NCI-H1417 (cell line): ENCODE results near the gene TAF1.
"Not testable (repeated sequence)": the region's sequence is repeated elsewhere in the genome, so short reads cannot be mapped to it uniquely, and the experiment has no call there.

ENCODE experiments used
- DNase-seq, 3 experiments: peaks; one replicate each; lab custom pipeline; 2025; lab: John Stamatoyannopoulos, UW

The TAF1 gene

DNA sequence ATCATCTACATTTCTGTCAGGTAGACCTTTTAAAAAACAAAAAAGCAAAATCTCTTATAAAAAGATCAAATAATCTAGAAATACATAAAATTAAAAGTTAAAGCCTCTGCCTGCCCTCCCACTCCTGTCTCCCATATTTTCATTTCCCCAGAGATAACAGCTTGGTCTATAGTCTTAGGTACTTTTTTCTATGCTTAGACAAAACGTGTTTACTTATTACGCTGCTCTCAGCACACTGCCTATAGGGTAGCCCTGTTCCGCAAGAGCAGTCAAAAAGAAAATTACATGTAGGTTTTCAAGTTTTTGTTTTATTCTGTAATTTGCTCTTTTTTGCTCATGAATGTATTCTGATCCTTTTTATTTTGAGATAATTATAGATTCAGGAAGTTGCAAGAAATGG is 73.3 kb downstream of the TAF1 start:
- no peak for DNase-seq

DNA sequence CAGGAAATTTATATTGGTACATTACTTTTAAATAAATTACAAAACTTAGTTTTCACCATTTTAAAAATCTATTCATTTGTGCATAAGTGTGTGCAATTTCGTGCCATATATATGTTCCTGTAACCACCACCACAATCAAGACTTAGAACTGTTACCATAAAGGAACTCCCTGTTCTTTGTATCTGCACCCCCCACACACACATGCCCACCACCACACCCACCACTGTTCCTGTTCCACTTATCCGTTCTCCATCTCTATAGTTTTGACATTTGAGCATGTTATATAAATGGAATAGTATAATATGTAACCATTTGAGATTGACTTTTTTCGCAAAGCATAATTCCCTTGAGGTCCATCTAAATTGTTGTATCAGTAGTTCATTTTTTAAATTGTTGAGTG is 73.7 kb downstream of the TAF1 start:
- DNase-seq = no peak

DNA sequence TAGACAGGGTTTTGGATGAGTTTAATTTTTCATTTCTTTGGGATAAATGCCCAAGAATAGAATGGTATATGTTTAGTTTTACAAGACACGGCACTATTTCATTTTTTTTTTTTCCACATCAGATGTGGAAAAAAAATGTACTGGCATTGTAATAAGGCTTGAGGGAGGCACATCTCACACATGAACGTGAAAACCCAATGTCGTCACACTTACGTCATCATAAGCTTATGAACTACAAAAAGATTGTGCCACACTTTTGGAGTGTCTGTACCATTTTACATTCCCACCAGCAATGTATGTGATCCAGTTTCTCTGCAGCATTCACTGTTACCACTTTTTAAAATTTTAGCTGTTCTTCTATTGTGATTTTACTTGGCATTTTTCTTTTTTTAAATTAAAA is 74.2 kb downstream of the TAF1 start:
- DNase-seq = no peak

DNA sequence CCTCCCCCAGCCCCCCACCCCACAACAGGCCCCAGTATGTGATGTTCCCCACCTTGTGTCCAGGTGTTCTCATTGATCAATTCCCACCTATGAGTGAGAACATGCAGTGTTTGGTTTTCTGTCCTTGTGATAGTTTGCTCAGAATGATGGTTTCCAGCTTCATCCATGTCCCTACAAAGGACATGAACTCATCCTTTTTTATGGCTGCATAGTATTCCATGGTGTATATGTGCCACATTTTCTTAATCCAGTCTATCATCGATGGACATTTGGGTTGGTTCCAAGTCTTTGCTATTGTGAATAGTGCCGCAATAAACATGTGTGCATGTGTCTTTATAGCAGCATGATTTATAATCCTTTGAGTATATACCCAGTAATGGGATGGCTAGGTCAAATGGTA is 75.7 kb downstream of the TAF1 start:
- not testable (repeated sequence) for DNase-seq

DNA sequence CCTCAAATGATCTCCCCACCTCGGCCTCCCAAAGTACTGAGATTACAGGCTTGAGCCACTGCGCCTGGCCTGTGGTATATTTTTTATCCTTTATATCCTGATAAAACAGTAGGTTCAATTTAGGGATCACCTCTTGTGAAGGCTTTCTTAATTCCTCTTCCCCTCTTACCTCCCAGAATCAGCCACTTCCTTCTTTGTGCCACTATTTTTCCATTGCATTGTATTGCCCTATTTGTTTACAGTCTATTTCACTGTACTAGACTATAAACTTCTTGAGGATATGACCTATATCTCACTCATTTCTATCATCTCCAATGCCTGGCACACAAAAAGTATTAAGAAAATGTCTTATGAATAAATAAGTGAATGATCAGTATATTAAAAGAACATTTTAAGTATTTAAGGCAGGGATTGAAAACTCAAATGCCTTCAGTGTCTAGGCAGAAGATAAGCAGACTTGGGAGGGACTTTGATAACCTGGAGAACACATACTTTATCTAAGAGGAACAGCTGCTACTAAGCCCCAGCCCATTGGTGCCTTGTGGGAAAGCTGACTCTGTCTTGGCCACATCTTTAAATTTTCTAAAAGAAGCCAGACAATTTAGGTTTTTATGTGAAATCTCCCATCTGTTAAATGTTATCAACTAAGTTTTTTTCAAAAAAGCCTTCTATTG is 84.4 kb downstream of the TAF1 start:
- no peak for DNase-seq

DNA sequence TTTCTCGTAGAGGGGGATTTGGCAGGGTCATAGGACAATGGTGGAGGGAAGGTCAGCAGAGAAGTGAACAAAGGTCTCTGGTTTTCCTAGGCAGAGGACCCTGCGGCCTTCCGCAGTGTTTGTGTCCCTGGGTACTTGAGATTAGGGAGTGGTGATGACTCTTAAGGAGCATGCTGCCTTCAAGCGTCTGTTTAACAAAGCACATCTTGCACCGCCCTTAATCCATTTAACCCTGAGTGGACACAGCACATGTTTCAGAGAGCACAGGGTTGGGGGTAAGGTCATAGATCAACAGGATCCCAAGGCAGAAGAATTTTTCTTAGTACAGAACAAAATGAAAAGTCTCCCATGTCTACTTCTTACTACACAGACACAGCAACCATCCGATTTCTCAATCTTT is 85.4 kb downstream of the TAF1 start:
- not testable (repeated sequence) for DNase-seq

DNA sequence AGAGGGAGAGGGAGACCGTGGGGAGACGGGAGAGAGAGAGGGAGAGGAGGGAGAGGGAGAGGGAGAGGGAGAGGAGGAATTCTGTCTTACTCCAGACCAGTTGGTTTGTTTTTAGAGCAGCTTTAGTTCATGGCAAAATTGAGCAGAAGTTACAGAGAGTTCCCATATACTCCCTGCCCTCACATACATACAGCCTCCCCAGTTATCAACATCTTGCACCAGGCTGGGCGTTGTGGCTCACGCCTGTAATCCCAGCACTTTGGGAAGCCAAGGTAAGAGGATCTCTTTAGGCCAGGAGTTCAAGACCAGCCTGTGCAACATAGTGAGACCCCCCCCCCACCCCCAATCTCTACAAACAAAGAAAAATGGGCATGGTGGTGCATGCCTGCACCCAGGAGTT is 86.9 kb downstream of the TAF1 start:
- no peak for DNase-seq

DNA sequence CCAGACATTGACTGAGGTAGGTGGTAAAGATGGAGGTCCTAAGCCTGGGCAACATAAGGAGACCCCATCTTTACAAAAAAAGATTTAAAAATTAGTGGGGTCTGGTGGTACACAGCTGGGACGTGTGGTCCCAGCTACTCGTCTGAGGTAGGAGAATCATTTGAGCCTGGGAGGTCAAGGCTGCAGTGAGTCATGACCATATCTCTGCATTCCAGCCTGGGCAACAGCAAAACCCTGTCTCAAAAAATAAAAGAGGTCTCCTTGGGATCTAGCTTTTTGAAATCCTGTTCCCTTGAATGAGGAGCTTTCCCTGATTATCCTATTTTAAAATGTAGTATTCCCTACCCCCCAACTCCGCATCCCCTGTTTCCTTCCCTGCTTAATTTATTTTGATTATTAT is 88.1 kb downstream of the TAF1 start:
- no peak for DNase-seq

DNA sequence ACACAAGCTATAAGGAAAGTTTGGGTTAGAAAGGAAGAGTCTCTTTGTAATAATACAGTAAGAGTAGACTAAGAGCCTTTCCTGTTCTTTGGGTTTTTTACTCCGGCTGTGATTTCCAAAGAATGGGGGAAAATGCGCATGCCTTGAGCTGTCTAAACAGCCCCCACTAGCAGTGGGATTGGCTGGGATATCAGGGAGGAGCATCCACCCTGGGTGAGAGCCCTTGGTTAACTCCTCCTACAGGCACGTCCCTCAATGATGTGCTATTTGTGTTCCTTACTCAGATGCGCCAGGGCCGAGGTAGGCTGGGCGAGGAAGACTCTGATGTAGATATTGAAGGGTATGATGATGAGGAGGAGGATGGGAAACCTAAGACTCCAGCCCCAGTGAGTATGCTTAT is 92.7 kb downstream of the TAF1 start:
- no peak for DNase-seq

DNA sequence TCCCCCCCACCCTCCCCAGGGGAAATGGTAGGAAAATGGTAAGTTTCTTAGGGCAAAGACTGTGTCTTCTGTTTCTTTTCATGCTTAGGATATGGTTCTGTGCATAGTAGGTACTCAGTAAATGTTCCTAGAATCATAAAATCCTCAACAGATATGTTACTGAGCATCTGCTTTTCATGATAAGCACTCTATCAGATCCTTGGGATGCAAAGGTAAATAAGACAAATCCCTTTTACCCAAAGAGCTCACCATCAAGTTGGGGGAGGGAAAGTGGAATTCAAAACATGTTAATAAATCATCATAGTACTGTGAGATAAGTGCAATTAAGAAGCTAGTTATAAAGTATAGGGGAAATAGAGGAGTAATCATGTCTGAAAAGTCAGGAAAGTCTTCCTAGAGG is 98.8 kb downstream of the TAF1 start:
- no peak for DNase-seq

DNA sequence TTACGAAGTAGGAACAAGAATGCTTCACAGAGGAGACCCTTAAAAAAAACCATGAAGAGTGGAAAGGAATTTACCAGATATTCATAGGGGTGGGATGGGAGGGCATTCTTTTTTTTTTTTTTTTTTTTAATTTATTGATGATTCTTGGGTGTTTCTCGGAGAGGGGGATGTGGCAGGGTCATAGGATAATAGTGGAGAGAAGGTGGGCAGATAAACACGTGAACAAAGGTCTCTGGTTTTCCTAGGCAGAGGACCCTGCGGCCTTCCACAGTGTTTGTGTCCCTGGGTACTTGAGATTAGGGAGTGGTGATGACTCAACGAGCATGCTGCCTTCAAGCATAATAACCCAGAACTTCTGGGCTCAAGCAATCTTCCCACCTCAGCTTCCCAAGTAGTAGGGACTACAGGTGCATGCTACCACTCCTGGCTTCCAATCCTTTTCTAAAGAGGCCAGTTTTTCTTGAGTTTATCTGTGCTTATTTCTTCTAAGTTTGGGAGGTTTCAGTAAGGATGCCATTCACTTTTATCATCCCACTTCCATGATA is 100.9 kb downstream of the TAF1 start:
- no peak for DNase-seq

DNA sequence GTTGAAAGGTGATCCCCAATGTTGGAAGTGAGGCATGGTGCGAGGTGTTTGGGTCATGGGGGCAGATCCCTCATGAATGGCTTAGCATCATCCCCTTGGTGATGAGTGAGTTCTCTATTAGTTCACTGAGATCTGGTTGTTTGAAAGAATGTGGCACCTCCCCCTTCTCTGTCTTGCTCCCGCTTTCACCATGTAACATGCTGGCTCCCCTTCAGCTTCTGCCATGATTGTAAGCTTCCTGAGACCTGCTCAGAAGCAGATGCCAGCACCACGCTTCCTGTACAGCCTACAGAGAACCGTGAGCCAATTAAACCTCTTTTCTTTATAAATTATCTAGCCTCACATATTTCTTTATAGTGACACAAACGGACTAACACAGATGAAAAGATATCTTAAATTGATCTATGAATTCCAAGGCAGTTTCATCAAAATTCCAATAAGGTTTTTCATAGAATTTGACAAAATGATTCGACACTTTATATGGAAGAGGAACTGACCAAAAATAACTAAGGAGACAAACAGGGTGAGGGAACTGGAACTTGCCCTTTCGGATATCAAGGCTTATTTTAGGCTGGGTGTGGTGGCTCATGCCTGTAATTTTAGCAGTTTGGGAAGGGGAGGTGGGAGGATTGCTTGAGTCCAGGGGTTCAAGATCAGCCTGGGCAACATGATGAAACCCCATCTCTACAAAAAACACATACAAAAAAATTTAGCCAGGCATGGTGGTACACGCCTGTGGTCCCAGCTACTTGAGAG is 109.8 kb downstream of the TAF1 start:
- no peak for DNase-seq

DNA sequence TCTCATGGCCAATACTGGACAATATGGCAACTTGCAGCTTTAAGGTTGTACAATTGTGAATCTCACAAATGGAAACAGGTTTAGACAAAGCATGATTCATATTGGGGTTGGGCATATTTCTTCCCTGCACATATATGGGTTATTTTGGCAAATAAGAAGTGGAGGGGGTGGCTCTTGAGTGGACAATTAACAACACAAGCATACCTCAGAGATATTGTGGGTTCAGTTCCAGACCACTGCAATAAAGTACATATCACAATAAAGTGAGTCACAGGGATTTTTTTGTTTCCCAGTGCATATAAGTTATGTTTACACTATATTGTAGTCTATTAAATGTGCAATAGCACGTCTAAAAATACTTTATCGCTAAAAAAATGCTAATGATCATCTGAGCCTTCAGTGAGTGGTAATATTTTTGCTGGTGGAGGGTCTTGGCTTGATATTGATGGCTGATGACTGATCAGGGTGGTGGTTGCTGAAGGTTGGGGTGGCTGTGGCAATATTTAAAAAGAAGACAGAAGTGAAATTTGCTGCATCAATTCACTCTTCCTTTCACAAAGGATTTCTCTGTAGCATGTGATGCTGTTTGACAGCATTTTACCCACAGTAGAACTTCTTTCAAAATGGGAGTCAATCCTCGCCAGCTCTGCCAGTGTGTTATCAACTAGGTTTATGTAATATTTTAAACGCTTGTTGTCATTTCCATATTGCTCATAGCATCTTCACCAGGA is 116.2 kb downstream of the TAF1 start:
- DNase-seq = no peak

DNA sequence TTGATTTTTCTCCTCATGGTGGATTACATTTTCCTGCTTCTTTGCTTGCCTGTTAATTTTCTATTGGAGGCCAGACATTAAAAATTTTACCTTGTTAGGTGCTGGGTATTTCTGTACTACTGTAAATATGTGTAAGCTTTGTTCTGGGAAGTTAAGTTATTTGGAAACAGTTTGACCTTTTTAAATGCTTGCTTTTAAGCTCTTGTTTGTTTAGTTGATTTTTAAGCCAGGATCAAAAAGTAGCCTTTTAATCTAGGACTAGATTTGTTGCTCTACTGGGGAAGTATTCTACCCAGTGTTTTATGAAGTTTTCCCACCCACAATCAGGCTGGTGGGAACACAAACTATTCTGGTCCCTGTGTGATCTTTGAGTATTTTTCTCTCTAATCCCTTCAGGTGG is 121.7 kb downstream of the TAF1 start:
- DNase-seq = no peak

DNA sequence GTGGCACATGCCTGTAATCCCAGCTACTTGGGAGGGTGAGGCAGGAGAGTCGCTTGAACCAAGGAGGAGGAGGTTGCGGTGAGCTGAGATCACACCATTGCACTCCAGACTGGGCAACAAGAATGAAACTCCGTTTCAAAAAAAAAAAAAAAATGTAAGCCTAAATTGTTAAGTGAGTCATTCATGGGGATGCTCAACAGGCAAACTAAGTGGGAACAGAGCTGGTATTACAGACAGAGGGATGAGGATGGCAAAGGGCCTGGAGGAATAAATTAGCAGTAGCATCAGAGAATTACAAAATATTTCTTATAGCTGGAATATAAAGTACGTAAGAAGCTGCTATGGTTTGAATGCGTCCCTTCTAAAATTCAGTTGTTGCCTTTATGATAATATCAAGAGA is 123.4 kb downstream of the TAF1 start:
- no peak for DNase-seq

DNA sequence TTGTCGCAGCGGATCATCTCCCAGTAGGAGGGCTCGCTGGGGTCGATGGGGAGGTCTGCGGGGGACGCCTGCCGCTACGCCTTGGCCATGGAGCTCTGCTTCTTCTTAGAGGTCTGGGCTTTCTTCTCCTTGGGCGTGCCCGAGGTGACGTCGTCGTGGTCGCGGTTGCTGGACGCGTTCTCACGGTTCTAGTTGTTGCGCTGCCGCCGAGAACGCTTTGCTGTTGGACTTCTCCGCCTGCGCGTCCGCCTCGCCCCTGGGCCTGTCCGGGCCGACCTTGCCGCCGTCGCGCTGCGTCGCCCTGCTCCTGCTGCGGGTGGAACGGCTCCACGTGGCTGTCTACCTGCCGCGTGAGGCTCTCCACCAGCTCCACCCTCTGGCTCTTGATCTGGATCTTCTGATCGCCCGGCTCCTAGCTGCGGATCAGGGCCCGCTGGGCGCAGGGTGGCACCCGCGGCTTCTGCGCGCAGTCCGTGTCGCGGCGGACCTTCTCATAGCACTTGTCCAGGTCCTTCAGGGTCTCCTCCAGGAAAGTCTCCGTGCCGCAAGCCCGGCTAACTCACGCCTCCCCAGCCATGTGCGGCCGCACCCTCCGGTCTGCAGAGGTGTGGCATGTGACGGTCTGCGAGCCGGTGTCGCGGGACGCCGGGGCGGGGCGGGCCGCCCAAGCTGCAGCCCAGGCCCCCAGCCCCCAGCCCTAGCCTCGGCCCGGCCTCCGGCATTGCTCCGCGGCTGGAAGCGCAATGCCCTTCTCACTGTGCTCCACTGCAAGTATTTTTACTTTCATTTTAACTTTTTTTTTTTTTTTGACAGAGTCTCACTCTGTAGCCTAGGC is 126.3 kb downstream of the TAF1 start:
- peak in 1 of 3 experiments; percentile 4 for DNase-seq

DNA sequence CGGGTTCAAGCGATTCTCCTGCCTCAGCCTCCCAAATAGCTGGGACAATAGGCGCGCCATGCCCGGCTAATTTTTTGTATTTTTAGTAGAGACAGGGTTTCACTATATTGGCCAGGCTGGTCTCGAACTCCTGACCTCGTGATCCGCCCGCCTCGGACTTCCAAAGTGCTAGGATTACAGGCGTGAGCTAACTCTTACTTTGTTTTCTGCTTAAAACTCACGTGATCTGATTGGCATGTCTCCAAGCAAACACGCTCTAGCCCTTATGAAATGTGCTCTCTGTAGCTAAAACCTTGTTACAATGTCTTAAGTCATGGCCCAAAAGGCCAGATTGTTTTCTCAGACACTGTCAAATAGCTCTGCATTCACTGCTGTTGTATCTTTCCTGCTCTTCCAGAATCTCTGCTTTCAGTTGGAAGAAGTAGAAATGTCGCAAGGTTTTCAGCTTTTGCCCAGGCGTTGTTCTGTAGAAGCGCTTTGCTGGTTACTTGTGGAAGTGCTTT is 127.0 kb downstream of the TAF1 start:
- DNase-seq = no peak

DNA sequence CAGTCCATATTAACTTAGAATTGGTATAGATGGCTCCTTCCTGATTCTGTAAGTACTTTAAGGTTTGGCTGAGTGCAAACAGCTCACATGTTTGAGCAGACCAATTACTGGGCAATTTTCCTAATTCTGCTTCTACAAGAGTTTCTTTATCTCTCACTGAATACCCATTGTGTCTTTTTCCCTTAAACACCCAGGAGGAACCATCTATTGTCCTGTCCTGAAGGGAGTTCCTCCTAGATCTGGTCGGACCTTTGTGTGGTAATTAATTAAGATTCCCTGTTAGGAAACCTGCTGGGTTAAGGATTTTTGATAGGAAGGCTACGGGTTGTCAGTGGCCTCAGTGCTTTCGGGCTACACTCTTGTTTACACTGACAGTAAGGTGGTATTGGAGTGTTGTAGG is 129.8 kb downstream of the TAF1 start:
- DNase-seq = not testable (repeated sequence)

DNA sequence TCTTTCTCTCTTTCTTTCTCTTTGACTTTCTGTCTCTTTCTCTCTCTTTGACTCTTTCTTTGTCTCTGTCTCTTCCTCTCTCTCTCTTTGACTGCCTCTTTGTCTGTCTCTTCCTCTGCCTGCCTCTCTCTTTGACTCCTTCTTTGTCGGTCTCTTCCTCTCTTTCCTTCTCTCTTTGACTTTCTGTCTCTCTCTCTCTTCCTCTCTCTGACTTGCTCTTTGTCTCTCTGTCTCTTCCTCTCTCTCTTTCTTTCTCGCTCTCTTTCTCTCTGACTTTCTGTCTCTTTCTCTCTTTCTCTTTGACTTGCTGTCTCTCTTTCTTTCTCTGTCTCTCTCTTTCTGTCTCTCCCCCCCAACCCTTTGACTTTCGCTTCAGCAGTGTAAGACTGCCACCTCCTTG is 130.3 kb downstream of the TAF1 start:
- DNase-seq = no peak

DNA sequence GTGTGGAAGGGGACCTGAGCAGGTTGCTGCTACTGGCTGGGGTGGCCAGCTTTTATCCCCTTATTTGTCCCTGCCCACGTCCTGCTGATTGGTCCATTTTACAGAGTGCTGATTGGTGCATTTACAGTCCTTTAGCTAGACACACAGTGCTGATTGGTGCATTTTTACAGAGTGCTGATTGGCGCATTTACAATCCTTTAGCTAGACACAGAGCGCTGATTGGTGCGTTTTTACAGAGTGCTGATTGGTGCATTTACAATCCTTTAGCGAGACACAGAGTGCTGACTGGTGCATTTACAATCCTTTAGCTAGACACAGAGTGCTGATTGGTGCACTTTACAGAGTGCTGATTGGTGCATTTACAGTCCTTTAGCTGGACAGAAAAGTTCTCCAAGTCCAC is 135.9 kb downstream of the TAF1 start:
- not testable (repeated sequence) for DNase-seq

DNA sequence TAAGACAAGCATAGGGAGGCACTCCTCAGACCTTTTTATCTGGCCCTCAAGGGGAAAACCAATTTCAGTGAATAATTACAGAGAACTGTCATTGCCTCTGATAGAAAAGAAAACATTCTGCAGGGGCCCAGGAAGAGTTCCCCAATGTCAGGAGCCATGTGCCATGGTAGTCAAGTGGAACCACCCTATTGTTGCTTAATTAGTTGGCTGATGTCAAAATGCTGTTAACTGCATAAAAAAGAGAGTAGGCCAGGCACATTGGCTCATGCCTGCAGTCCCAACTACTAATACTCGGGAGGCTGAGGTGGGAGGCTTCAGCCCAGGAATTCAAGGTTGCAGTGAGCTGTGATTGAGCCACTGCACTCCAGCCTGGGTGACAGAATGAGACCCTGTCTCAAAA is 138.2 kb downstream of the TAF1 start:
- DNase-seq = no peak

DNA sequence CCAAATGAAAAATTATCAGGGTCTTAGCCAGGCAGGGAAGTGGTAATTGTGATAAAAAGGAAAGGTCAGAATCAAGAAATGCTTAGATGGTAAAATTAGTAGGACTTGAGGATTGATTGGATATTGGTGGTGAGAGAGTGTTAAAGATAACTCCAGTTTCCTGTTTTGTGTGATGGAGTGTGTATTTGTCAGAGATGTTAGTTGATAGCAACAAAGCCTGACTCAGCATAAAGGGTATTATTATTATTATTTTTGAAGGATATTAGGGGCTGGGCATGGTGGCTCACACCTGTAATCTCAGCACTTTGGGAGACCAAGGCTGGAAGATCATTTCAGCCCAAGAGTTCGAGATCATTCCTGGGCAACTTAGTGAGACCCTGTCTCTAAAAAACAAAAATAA is 143.1 kb downstream of the TAF1 start:
- no peak for DNase-seq
